AG08395 (cell line): ENCODE measurements around the gene RNF157.

ENCODE experiments used
- DNase-seq: peaks from one replicate; pipeline ENCODE4 v3.0.0; 2012; ENCODE audit warnings: mixed read lengths, low spot score

RNF157 gene

GRCh38 chr17:76240461-76241203, at the start of gene RNF157:
Gene RNF157 (minus strand): TSS chr17:76240493. CDS start chr17:76240240, 253 bp downstream.
- peak; percentile 69 for DNase-seq

GRCh38 chr17:76281573-76282371, 41.5 kb upstream of the RNF157 start:
- DNase-seq: no peak

- no peak for DNase-seq
Measured at GRCh38 chr17:76280650-76281049, 40.4 kb upstream of the RNF157 start.

- DNase-seq: no peak
Measured at GRCh38 chr17:76279742-76280287, 39.5 kb upstream of the RNF157 start.

GRCh38 chr17:76278952-76279741, 38.9 kb upstream of the RNF157 start:
- peak; percentile 93 for DNase-seq

- DNase-seq: no peak
Measured at GRCh38 chr17:76278268-76278908, 38.1 kb upstream of the RNF157 start.

GRCh38 chr17:76277300-76278267, 37.3 kb upstream of the RNF157 start:
- DNase-seq: no peak

- DNase-seq: peak; percentile 84
Measured at GRCh38 chr17:76276461-76277299, 36.4 kb upstream of the RNF157 start.

GRCh38 chr17:76276069-76276431, 35.8 kb upstream of the RNF157 start:
- DNase-seq: no peak

- no peak for DNase-seq
Measured at GRCh38 chr17:76275382-76276068, 35.2 kb upstream of the RNF157 start.

- DNase-seq: no peak
Measured at GRCh38 chr17:76274112-76274956, 34.0 kb upstream of the RNF157 start.

GRCh38 chr17:76273445-76274111, 33.3 kb upstream of the RNF157 start:
- DNase-seq: no peak

- no peak for DNase-seq
Measured at GRCh38 chr17:76272541-76273444, 32.5 kb upstream of the RNF157 start.

GRCh38 chr17:76271669-76272540, 31.6 kb upstream of the RNF157 start:
- no peak for DNase-seq
